DMS 273 (cell line): Measurements from ENCODE around the gene TIMM44.
"Not testable (repeated sequence)": the region's sequence is repeated elsewhere in the genome, so short reads cannot be mapped to it uniquely, and the experiment has no call there.

Source experiments
- DNase-seq: peaks from one replicate; lab custom pipeline; 2025; ENCODE audit not compliant: unreplicated experiment; lab: John Stamatoyannopoulos, UW

TIMM44 gene

DNA sequence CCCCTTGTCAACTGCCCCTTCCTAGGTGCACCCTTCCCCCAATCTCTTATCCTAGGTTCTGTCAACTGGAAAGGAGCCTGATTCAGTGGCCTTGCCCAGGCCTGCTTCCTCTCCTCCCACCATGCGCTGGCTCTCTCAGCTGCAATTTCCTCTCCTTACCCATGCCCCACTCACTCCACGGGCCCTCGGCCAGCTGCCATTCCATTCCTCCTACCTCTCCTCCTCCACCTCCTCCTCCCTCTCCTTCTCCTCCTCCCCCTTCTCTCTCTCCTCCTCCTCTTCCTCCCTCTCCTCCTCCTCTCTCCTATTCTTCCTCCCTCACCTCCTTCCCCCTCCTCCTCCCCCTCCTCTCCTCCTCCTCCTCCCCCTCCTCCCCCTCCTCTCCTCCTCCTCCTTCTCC is 9.6 kb upstream of the TIMM44 start:
- DNase-seq, result peak; percentile 41

DNA sequence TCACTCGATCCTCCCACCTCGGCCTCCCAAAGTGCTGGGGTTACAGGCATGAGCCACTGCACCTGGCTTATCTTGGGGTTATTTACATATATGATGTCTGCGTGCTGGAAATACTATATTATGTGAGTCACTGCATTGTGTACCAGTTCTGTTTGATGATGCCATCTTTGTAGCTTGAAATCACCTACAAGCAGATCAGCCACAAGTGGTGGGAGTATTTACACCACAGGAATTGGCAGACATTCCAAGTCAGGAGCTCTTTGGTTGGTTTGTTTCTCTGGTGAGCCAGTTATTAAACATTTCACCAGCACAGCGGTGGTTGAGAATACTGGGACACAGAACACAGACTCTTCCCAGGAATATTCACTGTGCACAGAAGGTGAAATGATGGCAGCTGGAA is 4.5 kb upstream of the TIMM44 start:
- DNase-seq, result peak; percentile 67

DNA sequence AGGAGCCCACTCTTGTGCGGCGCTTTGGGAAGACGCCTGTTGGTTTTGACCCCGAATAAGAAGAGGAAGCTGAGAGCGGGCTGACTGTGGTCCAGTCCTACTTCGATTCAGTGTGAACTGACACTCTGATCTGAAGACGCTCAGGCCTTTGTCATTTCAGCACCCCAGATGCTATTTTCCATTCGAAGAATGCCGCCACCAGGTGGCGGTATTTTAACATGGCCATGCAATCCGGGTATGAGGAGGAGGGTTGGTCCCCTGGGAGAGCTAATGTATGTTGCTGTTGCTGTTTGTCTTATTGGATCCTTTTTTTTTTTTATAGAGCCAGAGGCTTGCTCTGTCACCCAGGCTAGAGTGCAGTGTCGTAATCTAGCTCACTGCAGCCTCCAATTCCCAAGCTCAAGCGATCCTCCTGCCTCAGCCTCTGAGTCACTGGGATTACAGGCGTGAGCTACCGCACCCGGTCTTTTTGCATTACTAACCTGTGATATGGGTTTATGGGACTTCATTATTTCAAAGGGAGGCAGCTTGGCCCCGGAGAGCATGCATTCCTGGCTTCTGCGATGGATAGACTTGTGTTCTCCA is 803 bp upstream of the TIMM44 start:
- peak; percentile 97 for DNase-seq

DNA sequence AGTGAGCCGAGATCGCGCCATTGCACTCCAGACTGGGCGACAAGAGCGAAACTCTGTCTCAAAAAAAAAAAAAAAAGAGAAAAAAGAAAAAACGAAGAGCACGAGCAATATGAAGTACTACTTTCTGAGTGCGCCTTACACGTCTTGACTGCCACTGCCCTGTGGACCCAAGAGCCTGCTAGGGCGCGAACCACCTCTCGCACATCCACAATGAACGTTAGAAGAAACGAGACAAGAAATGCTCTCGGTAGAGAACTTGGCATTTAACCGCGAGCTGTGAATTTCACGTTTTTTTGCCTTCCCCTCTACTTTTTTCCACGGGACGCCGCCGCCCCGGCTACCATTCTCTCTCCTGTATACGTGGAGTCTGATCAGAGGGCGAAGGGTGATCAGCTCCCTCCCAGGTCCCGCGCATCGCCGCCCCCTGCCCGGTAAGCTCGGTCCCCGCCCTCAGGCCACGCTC is 454 bp downstream of the TIMM44 start:
- peak; percentile 60 for DNase-seq

DNA sequence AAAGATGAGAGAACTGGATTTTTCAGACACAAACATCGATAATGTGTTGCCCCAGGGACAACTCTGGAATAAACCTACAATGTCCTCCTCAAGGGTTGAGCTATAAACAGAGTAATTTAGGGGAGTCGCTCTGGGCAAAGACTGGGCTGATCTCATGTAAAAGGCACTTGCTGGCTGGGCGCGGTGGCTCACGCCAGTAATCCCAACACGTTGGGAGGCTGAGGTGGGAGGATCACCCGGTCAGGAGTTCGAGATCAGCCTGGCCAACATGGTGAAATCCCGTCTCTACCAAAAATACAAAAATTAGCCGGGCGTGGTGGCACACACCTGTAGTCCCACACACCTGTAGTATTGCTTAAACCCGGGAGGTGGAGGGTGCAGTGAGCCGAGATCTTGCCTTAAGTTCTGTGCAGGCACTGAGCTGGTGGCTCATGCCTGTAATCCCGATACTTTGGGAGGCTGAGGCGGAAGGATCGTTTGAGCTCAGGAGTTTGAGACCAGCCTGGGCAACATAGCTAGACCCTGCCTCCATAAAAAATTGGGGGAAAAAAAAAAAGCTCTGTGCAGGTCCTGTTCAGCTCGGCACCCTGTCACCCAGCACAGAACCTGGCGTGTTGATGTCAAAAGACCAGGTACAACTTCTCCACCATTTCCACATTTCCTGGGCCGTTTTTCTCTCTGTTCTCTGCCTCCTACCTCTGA is 1.4 kb downstream of the TIMM44 start:
- no peak for DNase-seq

DNA sequence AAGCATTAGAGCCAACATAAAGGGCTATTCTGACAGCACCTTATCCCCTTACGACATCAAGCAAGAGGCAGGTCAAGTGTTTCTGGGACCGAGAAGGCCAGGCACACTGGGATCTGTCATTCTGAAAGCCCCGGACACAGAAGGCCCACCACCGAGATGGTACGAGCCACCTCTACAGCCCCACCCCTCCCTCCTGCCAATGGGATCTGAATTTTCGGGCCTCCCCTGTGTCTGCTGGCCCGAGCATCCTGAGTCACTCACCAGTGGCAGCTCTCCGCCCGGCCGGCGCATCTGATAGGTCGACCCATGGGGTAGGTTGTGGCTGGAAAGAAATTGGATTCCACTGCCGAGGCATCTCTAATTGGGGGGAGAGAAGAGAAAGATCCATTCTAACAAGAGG is 2.6 kb downstream of the TIMM44 start:
- no peak for DNase-seq

DNA sequence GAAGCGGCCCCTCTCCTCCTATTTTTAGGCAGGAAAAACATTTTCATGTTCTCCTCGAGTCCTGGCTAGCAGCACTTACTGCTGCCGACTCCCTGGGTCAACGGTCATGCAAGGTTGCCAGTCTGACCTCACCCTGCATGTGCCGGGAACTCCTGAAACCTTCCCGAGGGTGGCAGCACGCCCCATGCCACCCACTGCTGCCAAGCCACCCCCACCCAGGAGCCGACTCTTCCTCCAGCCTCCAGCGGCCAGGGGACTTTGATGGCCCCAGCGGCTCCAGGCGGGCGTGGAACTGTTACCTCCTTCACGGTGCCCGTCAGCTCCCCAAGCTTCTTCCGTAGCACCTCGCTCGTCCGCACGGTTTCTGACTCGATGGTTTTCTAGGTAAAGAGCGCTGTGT is 8.7 kb downstream of the TIMM44 start:
- no peak for DNase-seq

DNA sequence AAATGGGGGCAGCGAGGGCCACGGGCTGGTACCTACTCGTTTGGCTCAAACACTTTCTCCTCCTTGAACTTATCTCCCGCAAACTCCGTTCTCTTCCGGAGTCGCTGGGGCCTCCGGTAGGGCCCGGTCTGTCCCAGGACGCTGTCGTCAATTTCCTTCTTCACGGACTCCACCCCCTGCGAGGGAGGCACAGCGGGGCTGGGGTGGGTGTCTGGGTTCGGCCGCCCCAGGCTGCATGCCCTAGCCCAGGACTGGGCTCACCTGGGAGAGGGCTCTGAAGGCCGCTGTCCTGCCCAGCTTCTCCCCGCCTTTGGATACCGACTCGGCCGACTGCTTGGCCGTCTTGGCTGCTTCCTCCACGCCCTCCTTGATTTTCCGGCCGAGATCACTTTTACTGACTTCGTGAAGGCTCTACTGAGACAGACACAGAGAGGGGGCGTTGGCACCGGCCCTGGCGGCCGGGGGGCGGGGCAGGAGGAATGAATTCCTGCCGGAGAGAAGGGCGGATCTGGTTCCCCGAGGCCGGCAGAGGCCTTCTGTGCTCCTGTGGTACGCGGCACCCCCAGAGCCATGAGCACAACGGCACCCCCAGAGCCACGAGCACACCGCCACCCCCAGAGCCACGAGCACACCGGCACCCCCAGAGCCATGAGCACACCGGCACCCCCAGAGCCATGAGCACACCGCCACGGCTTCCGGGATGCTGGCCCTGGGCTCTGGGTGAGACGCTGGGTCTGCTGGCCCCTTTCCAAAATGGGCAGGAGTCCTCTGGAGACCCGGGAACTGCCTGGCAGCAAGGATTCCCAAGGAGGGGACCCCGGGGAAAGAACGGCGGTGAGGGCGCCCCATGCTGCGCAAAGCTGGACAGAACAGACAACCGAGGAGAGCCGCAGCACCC is 9.4 kb downstream of the TIMM44 start:
- no peak for DNase-seq

DNA sequence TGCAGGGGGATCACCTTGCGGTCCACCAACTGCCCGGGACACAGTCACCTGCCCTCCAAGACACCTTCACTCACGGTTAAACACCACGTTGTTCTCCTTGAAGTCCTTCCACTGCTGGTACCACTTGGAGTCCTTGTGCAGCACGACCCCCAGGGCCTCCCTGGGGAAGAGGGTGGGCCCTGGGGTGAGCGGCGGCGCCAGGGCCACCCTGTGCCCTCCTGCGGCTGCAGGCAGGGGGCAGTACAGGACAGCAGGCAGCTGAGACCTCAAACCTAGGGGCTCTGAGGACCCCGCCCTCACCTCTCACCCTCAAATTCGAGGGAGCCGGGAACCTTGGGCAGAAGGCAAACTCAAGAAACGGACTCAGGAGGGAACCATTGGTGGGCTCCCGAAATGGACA is 10.1 kb downstream of the TIMM44 start:
- no peak for DNase-seq

DNA sequence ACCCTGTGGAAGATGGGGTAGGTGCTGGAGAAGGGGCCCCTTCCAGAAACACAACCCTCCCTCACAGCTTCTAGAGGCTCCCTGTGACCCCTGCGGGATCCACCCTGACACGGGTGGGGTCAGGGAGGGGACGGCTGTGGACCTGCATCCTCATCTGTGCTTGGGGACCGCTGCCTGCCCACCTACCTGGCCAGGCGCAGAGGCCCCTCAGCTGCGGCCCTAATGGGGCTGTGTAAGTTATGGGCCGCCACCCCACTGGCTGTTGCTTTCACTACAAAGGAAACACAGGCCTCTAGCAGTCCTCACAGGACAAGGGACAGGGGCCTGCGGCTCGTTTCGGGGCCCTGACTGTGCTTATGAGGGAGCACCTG is 10.6 kb downstream of the TIMM44 start:
- DNase-seq, result no peak

DNA sequence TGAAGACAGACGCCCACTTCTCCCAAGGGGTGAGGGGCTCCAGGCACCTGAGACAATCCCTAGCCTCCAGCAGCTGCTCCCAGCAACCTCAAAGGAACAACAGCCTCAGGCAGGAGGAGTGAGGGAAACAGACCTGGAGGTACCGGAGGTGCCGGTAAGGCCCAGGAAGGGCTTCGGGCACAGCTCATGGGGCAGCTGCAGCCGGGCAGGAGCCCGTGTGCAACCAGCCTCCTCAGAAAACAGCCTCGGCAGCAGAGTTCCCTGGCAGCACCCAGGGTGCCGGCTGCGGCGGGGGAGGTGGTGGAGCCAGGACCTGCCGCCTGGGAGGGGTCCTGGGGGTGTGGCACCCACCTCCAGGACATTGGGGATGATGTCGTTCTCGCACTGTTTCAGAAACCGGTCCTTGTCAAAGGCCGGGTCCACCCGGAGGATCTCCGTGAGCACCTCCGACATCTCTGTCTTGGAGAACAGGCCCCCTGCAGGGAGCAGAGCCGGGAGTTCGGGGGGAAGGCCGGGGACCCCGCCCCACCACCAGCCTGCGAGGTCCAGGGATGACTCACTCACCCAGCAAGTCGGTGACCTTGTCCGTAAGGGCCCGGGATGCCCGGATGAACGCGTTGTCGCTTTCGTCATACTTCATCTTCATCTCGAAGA is 11.1 kb downstream of the TIMM44 start:
- DNase-seq, result no peak

DNA sequence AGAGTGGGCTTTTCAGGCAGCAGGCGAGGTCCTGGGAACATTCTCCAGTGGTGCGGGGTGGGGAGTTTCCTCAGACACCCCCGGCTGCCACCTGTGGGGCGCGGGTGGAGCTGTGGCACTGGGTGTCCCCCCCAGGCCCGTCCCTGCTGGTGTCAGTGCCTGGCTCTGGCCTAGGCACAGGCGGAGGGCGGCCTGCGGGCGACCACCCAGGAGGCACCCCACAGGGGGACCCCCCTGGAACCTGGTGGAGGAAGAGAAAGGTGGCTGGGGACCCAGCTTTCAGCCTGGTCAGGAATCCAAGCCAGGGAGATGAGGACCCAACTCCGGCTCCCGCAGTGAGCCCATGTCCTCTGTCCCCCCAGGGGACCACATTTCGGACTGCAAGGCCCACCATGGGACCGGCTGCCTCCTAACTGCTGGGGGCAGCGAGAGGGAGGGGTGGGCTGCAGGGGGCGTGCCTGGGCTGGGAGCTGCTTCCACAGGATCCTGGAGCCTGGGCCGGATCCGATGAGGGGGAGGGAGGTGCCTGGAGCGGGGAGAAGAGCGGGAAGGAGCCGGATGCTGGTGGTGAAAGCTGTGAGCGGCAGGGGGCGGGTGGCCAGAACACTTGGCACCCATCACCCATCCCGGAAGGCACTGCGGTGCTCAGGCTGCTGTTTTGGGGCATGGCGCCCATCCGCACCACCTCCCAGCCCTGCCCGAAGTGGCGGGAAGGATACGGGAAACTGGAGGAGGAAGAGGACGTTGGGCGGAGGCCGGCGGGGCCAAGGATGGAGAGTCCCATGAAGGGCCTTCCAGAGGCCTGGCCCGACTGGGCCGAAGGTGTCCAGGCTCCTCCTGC is 12.0 kb downstream of the TIMM44 start:
- DNase-seq, result no peak

DNA sequence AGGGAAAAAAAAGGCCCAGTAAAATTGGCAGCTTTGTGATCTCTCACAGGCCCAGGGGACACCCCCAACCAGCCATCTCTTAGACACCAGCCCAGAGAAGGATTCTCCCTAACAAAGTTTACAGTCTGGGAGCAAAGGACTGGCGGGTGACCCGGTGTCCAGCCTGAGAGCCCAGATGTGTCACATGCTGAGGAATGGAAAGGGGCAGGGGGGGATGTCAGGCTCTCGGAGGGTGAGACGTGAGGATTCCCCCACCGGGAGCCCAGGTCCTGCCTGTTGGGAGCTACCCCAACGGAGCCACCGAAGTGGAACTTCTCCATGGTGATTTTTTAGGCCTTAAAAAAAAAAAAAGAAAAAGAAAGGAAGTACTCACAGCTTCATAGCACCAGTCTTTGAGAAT is 12.7 kb downstream of the TIMM44 start:
- DNase-seq, result no peak

DNA sequence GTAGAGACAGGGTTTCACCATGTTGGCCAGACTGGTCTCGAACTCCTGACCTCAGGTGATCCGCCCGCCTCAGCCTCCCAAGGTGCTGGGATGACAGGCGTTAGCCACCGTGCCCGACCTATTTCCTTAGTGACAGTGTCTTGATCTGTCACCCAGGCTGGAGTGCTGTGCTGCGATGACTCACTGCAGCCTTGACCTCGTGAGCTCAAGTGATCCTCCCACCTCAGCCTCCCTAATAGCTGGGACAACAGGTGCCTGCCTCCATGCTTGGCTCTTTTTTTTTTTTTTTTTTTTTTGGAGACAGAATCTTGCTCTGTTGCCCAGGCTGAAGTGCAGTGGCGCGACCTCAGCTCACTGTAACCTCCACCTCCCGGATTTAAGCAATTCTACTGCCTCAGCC is 13.4 kb downstream of the TIMM44 start:
- DNase-seq, result not testable (repeated sequence)

DNA sequence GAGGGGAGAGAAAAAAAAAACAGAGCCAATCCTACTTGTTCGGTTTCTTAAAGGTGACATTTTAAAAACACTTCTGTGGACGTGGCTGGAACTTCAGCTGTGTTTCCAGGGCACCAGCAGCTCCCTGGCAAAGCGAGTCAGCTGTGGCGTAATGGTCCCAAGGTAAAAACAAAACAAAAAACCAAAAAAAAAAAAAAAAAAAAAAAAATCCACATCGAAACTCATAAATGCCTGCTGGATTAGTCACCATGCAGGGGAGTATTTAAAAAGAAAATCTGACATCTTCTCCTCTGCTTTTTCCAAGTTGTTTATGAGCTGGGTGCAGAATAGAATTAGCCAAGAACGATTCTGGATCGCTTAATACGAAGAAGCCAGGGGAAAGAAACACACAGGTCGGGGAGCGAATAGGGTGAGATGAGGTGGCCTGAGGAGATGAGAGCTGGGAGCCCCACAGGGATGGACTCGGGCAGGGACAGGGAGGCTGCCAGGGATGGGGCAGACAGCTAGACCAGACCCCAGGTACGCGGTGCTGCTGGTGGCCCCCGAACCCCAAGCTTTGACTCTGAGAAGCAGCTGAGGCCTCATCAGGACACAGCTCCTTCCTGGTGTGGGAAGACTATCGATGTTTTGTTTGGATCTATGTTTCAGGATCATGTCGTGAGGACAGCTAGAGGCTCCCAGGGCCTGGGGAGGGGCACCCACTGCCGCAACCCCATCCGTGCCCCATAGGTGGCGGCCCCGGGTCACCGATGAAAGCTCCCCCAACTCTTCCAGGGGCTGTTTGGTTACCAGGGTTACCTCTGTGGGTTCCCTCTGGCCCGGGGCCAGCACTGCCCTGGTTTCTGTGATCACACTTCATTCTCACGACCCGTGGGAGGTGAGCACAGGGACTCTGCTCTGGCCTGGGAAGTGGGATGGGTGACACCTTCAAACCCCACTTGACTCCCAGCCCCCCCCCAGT is 14.4 kb downstream of the TIMM44 start:
- DNase-seq, result peak; percentile 85

DNA sequence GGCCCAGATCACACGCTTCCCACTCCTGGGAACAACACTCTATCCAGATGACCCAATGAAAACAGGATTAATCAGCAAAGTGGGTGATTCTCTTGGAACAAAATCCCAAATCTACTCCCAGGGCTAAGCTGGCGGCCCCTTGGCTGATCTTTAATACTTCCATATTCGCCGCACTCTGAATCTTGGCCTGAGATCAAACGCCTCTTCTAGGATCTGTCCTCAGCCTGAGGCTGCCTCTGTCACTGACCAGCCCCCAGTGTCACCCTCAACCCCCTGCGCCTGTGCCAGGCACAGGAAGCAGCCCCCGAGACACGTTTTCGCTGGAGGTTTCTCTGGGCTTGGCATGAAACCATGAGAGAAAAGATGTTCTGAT is 15.1 kb downstream of the TIMM44 start:
- peak; percentile 45 for DNase-seq

DNA sequence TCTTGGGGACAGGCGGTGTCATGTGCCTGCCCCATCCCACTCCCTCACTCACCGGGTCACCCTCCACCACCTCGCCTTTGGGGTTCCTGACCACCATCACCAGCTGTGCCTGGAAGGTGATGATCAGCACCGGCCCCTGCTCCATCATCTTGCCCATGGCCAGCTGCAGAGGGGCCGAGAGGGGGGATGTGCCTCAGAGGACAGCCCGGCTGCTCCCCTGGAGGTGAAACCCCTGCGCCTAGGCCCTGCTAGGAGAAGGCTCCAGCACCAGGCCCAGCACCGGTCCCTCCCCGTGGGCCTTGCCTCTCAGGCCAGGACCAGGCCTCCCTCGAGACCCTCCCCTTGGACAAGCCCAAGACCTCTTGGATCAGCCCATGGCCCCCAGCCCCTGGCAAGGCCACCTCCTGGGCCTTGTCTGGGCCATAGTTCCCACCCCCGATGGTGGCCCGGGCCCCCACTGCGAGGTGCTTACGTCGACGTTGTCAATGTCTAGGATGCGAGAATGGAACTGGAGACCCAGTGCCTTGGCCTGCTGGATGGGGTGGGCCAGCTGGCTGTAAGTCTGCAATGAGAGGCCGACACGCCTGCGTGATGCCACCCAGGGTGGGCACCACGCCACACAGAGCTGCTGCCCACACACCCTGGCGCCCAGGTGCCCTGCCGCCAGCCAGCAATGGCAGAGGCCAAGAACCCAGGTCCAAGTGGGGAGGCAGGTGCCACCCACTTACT is 15.7 kb downstream of the TIMM44 start:
- peak; percentile 45 for DNase-seq

DNA sequence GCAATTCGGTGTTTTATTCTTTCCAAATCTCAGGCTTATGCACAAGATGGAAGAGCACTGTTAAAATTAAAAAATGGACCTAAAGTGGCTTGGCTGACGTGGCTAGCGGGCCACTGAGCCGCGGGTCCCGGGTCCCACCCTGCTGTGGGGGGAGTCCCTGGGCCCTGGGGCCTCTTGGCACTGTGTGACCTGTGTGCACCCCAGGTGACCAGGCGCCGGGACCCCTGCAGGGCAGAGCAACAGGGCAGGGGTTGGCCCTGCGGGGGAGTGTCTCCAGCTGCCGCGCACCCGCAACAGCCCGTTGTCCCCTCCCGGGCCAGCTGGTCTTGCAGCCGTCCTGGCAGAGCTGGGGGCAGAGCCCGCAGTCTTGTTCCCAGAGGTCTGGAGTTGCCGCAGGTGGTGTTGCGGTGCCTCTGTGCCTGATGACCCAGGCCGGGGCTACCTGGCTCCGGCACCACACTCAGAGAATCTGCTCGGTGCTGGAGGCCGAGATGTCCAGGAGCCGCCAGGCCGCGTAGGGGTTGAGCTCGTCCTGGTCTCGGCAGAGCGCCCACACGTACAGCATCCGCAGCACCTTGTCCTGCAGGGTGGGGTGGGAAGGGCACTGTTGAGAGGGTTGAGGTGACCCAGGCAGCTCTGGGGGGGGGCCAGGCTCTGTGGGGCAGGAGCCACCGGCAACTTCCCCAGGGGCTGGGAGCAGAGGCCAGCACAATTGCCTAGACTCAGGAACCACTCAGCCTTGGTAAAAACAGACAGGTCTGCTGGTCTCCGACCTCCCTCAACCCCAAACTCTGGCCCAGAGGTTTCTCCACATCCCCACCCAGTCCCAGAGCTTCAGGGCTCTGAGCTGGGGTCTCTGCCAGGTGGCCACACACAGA is 16.5 kb downstream of the TIMM44 start:
- DNase-seq, result peak; percentile 77
